NK-92 treated with Interleukin-12 subunit alpha and Interleukin-12 subunit beta, amount 100 ng/mL, for 24 hours (cell line): ENCODE data around the gene PHETA2.
"Not testable (repeated sequence)": the region's sequence is repeated elsewhere in the genome, so short reads cannot be mapped to it uniquely, and the experiment has no call there.

Experiments used
- DNase-seq: peaks from one replicate; lab custom pipeline; 2025; lab: John Stamatoyannopoulos, UW

Gene PHETA2

DNA sequence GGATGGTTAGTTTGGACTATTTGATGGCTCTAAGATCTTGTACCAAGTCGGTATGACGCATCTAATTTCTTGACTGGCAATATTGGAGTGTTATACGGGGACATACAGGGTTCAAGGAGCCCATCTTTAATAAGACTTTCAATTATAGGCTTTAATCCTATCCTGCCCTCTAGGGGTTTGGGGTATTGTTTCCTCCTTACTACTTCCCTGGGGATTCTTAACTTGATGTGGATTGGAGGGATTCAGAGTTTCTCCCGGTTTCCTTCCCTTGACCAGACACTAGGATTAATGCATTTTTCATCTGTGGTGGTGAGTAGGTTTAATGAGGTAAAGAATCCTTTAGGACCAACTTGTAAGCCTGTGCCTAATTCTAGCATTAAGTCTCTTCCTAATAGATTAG is 37.8 kb downstream of the PHETA2 start:
- no peak for DNase-seq

DNA sequence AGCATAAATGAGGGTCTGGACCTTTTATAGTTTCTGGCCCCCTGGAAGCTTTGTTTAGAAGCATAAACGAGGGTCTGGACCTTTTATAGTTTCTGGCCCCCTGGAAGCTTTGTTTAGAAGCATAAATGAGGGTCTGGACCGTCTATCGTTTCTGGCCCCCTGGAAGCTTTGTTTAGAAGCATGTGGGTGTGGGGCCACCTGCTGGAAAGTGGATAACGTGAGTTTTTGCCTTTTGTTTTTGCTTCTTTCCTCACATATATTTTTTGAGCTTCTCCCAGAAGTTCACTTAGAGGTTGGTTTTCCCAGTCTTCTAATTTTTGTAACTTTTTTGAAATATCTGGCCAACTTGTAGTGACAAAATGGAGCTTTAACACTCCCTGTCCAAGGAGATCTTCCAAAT is 38.7 kb downstream of the PHETA2 start:
- not testable (repeated sequence) for DNase-seq

DNA sequence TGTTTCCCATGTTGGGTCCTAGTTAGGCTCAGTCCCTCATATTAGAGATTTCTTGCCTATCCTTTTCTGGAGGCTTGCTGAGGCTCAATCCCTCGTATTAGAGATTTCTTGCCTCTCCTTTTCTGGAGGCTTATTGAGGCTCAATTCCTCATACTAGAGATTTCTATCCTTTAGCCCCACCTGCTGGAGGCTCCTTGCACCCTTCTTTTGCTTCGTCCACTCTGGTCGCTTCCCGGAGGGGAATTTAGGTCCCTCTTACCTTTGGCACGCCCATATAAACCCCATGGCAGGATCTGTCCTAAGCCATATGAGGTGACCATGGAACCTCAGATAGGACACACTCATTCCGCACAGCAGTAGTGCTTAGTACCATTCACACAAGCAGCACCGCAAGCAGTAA is 40.7 kb downstream of the PHETA2 start:
- DNase-seq, result no peak

DNA sequence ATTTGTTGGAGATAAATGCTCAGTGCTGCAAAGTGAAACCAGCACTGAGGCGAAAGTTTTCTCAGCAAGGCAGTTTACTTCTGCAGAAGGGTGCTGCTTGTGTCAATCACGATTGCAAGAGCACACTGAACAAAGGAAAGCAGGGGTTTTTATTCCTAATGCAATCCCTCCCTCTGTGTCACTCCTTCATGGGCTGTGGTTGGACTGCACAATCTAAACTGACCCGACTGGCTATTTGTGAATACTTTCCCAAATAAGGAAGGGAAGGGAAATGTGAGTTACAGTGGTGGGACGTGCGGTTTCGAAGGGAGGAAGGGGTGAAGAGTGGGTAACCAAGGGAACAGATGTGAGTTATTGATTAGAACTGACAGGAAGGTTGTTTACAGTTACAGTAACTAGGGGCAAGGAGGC is 41.4 kb downstream of the PHETA2 start:
- DNase-seq, result not testable (repeated sequence)

DNA sequence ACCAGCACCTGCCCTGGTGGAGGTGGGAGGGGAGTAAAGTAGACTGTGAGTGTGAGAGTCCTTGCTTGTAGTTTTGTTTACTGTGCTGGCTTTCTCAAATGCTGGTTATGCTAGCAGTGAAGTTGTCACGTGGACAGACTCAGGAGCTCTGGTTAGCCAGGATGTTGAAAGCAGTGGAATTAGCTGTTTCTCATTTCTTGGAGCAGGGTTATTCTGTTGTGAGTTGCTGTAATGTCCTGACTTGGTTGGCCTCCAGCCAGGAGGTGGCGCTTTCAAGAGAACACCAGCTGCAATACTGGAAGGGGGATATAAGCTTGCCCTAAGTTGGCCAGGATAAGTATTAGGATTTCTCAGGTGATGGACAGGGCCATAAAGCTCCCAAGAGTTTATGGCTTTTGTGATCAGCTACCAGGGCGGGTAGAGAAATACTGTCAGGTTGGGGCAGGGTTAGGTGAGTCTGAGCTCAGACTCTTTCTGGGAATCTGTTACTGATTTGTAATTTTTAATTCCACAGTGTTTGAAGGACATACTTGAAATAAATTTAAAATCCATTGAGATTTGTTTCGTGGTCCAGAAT is 42.9 kb downstream of the PHETA2 start:
- DNase-seq, result no peak

- not testable (repeated sequence) for DNase-seq
These were observed 46.4 kb downstream of the PHETA2 start for GRCh38 chr22:42120231-42121021.

DNA sequence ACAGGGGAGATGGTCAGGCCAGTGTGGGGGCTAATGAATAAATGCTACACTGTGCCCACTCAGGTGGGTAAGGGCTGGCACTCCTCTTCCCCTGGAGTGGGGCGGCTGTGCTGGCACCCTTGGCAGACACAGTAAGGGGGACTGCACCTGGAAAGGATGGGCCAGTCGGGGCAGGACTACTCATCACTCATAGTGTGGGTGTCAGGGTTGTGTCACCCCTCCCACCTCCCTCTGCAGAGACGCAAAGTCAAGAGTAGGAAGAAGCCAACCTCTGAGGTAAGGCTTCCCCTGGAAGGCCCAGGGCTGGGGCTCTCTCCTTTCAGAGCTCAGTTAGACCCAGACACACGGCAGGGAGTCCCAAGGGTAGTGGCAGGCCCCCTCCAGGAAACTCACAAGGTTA is 49.5 kb downstream of the PHETA2 start:
- not testable (repeated sequence) for DNase-seq

GRCh38 chr22:42127606-42128005 is 53.6 kb downstream of the PHETA2 start:
- DNase-seq, result no peak

- not testable (repeated sequence) for DNase-seq
These were observed 54.0 kb downstream of the PHETA2 start for GRCh38 chr22:42128007-42128406.
